GM18511 (cell line): ENCODE results near the gene PTPN18.
A peak's percentile ranks its signal among the peaks of the same experiment; 100 is the strongest.
"Not testable (repeated sequence)": the region's sequence is repeated elsewhere in the genome, so short reads cannot be mapped to it uniquely, and the experiment has no call there.

Experiments
- ATAC-seq: cut with Tn5 transposase; IDR thresholded peaks from one replicate; pipeline ENCODE4 v1.9.1; 2021; ENCODE audit warnings: mild to moderate bottlenecking, moderate library complexity; ENCODE audit not compliant: unreplicated experiment

The PTPN18 gene

DNA sequence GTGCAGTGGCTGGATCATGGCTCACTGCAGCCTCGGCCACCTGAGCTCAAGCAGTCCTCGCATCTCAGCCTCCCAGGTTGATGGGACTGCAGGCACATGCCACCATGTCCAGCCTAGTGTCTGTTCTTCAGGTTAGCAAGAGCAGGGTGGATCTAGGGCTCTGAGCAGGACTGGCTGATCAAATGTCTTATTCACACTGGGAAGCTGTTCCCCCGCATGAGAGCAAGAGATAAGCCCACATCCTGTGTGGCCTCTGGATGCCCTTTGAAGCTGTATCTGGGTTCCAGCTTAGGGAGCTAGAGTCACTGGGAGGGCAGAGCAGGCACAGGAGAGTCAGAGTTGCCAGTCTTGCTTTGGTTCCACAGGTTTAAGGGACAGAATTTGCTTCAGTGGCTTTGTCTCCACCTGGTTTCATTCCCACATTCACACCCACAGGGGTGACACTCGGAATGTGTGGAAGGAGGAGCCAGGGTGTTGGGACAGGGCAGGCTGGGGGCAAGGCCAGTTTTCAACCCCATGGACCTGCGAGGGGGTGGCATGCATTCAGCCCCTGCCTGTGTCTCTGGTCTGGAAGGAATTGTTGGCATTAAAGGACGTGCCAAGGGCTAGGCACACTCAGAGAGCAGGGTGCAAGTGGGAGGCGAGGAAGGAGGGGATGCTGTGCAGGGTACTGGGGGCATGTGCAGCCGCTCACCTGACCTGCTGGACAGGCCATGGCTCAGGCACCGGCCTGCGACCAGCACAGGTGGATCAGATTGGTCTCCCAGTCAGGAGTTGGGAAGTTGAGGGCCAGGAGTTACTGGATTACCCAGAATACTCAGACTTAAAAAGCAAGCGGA, 24.5 kb downstream of the PTPN18 start:
- ATAC-seq: no peak

GRCh38 chr2:130381145-130381544, 25.3 kb downstream of the PTPN18 start:
- ATAC-seq: no peak

- ATAC-seq: peak; percentile 29
Observed at GRCh38 chr2:130381619-130382018, 25.8 kb downstream of the PTPN18 start.

- ATAC-seq: no peak
Observed at GRCh38 chr2:130382313-130382917, 26.6 kb downstream of the PTPN18 start.

GRCh38 chr2:130385709-130386108, 29.9 kb downstream of the PTPN18 start:
- ATAC-seq: peak; percentile 51

DNA sequence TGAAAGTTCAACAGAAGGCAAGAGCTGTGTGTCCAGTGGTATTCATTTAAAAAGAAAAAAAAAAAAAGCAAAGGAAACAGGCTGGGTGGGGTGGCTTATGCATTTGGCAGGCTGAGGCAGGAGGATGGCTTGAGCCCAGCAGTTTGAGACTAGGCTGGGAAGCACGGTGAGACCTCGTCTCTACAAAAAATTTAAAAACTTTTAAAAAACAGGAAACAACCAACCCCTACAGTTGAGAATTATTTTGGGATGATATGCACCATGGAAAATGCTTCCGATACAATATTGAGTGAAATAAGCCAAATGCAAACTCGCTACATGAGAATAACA, 31.2 kb downstream of the PTPN18 start:
- ATAC-seq: no peak

DNA sequence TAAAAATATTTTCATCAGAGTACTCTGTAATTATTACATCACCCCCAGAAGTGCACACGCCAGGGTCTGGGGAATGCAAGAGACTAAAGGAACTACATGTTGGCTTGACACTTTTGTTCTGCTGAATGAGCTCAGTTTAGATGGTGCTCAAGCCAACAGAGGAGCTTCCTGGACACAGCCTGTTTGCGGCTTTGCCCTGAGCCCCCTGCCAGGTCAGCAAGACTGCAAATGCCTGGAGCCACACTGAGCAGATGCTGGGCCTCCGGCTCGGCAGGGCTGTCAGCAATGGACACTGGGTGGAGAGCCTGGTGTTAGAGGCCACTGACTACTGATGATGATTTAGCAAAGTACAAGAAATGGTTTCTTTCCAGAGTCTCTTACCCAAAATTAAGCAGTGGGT, 31.9 kb downstream of the PTPN18 start:
- no peak for ATAC-seq

- no peak for ATAC-seq
Observed at GRCh38 chr2:130388221-130388907, 32.5 kb downstream of the PTPN18 start.

GRCh38 chr2:130389358-130389757, 33.5 kb downstream of the PTPN18 start:
- no peak for ATAC-seq

- ATAC-seq: no peak
Observed at GRCh38 chr2:130389783-130390182, 33.9 kb downstream of the PTPN18 start.

DNA sequence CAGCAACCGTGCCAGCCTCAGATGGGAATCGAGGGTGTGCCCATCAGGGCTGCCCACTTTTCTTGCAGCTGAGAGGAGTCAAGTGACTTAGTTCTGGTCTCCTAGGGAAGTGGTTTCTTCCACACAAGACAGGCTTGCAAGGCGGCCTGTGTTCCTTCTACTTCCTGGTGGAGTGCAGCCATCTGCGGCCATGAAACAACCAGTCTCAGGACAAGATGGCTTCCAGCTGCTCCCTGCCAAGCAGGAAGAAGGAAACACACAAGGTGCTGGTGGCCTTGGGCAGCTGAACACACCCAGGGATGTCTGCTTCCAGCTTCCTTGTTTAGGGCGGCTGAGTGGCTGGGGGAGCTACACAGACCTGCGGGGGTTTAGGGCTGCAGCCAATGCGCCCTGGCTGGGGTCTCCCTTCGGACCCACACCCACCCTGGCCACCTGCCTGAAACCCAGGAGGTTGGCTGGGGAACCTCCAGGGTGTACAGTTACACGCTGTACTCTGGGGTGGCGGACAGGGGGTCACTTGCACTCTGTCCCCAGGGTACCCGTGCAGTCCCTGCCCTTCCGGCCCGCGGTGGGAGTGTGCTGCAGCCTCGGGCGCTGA, 34.7 kb downstream of the PTPN18 start:
- peak; percentile 29 for ATAC-seq

DNA sequence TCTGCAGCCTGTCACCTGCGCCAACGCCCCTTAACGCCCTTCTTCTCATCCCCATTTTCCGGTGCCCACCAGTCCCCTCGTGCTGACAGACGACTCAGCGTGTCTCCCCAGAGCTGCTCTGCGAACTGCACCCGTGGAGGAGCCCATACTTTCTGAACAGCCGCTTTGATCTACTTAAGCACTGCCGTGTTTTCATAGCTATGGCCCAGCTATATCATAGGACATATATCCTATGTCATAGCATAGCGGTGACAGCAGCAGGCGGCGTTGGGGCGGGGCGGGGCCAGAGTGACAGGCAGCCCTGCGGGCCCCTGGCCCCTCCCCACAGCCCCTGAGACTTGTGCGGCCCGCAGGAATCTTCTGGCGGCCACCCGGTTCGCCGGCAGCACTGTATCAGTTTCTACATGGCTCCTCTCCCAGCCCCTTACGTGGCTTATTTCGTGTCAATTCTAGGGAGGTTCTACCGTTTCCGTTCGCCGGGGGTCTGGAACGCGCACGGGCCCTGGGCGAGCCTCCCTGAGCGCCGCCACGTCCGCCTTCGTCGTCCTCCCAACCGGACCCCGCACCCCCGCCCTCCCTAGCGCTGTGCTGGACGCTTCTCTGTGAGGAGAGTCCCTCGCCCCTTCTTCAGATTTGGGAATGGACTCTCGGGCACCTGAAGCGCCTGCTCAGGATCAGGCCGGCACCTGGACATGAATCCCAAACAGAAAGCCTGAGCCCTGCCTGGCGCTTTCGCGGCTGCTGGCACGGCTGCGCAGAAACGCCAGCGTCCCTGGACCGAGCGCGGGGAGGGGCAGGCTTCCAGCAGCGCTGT, 35.4 kb downstream of the PTPN18 start:
- ATAC-seq: peak; percentile 93

GRCh38 chr2:130391872-130392670, 36.2 kb downstream of the PTPN18 start:
- no peak for ATAC-seq

- ATAC-seq: no peak
Observed at GRCh38 chr2:130393318-130393910, 37.6 kb downstream of the PTPN18 start.

DNA sequence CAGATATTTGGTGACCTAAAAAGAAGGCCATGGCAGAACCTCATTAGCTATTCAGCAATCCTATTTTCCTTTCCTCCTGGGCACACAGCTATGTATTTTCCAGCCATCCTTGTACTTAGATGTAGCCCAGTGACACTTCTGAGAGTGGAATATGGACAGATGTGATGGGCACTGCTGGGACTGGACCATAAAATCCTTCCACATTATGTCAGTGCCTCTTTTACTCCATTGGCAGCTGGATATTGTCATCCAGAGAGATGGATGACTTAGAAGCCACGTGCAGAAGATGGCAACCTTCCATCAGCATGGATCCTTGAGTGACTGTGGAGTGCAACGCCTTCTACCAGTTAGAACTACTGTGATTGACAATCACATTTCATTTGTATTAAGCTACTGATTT, 50.4 kb downstream of the PTPN18 start:
- ATAC-seq: not testable (repeated sequence)

- not testable (repeated sequence) for ATAC-seq
Observed at GRCh38 chr2:130416693-130417092, 60.8 kb downstream of the PTPN18 start.

GRCh38 chr2:130418845-130419244, 63.0 kb downstream of the PTPN18 start:
- ATAC-seq: not testable (repeated sequence)
